ENCODE results near the gene EPHA10. TPM values are rescaled to one million over a fixed set of nuclear protein-coding genes. Genes with fewer than 3 reads are reported as not detected.

EPHA10 gene
- total and polyA plus RNA-seq, 4 donors, result under 0.01 to 0.09 (median 0.03) TPM; not detected in 1

DNA sequence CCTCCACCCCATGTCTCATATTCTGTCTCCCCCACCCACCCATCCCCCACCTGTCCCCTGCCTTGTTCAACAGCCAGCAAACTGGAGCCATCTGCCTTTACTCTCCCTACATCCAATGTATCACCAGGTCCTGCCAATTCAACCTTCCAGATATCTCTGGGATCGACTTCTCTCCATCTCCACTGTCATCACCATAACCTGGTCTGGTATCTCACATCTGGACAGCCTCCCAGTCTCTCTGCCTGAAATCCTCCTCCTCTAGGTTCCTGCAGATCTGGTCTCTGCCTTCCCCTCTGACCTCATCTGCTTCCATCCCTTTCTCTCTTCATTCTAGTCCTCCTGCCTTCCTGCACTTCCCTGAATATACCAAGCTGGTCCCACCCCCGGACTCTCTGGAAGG, 94.8 kb downstream of the EPHA10 start (continued):
- TF ChIP-seq, protein P1, sequence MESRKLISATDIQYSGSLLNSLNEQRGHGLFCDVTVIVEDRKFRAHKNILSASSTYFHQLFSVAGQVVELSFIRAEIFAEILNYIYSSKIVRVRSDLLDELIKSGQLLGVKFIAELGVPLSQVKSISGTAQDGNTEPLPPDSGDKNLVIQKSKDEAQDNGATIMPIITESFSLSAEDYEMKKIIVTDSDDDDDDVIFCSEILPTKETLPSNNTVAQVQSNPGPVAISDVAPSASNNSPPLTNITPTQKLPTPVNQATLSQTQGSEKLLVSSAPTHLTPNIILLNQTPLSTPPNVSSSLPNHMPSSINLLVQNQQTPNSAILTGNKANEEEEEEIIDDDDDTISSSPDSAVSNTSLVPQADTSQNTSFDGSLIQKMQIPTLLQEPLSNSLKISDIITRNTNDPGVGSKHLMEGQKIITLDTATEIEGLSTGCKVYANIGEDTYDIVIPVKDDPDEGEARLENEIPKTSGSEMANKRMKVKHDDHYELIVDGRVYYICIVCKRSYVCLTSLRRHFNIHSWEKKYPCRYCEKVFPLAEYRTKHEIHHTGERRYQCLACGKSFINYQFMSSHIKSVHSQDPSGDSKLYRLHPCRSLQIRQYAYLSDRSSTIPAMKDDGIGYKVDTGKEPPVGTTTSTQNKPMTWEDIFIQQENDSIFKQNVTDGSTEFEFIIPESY (IDR thresholded peaks at IDR 0.05), result no peak

DNA sequence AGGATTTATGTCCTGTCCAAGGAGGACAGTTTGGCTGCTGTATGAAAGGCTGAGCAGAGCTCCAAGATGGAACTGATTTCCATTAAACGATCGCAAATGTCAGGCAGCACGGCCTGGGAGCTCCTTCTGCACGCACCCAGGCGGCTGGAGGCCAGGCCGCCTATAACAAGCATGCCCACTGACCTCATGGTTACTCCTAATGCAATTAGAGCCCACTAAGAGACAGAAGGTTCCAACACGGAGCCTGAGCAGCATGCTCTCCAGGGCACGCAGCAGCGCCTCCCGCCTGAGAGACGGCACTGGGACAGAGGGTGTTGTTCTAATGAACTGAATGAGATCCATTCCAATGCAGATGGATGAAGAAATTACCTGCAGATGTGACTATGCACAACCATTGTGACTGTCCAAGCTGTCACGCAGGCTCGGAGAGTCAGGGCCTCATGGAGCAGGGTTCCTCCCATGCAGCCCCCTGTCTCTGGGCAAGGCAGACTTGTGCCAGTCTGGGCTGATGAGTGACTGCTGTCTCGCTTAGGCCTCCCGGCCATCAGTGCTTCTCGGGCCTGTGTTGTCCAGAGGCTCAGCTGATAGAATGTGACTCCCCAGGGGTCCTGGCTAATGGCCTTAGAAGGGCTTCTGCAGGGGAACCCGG, 97.8 kb downstream of the EPHA10 start:
- TF ChIP-seq TAF1 (conservative IDR thresholded peaks at IDR 0.05) (no peak), HNF4A (conservative IDR thresholded peaks at IDR 0.05) (no peak), SP1 (IDR thresholded peaks at IDR 0.05) (no peak), RXRA (IDR thresholded peaks at IDR 0.05) (no peak), FOXA2 (IDR thresholded peaks at IDR 0.05) (no peak), RAD21 (IDR thresholded peaks at IDR 0.05) (no peak), HNF4G (IDR thresholded peaks at IDR 0.05) (no peak), YY1 (IDR thresholded peaks at IDR 0.05) (no peak), NR2F2 (IDR thresholded peaks at IDR 0.05) (no peak), FOXA1 (IDR thresholded peaks at IDR 0.05) (no peak), JUND (IDR thresholded peaks at IDR 0.05) (no peak)
- TF ChIP-seq, protein P2, sequence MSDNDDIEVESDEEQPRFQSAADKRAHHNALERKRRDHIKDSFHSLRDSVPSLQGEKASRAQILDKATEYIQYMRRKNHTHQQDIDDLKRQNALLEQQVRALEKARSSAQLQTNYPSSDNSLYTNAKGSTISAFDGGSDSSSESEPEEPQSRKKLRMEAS (IDR thresholded peaks at IDR 0.05), result no peak
- TF ChIP-seq, protein P1 (IDR thresholded peaks at IDR 0.05), result no peak
- TF ChIP-seq, protein P3, sequence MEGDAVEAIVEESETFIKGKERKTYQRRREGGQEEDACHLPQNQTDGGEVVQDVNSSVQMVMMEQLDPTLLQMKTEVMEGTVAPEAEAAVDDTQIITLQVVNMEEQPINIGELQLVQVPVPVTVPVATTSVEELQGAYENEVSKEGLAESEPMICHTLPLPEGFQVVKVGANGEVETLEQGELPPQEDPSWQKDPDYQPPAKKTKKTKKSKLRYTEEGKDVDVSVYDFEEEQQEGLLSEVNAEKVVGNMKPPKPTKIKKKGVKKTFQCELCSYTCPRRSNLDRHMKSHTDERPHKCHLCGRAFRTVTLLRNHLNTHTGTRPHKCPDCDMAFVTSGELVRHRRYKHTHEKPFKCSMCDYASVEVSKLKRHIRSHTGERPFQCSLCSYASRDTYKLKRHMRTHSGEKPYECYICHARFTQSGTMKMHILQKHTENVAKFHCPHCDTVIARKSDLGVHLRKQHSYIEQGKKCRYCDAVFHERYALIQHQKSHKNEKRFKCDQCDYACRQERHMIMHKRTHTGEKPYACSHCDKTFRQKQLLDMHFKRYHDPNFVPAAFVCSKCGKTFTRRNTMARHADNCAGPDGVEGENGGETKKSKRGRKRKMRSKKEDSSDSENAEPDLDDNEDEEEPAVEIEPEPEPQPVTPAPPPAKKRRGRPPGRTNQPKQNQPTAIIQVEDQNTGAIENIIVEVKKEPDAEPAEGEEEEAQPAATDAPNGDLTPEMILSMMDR (IDR thresholded peaks at IDR 0.05; ENCODE audit: low read depth, low read length, missing input control), result no peak
- TF ChIP-seq, protein P4, sequence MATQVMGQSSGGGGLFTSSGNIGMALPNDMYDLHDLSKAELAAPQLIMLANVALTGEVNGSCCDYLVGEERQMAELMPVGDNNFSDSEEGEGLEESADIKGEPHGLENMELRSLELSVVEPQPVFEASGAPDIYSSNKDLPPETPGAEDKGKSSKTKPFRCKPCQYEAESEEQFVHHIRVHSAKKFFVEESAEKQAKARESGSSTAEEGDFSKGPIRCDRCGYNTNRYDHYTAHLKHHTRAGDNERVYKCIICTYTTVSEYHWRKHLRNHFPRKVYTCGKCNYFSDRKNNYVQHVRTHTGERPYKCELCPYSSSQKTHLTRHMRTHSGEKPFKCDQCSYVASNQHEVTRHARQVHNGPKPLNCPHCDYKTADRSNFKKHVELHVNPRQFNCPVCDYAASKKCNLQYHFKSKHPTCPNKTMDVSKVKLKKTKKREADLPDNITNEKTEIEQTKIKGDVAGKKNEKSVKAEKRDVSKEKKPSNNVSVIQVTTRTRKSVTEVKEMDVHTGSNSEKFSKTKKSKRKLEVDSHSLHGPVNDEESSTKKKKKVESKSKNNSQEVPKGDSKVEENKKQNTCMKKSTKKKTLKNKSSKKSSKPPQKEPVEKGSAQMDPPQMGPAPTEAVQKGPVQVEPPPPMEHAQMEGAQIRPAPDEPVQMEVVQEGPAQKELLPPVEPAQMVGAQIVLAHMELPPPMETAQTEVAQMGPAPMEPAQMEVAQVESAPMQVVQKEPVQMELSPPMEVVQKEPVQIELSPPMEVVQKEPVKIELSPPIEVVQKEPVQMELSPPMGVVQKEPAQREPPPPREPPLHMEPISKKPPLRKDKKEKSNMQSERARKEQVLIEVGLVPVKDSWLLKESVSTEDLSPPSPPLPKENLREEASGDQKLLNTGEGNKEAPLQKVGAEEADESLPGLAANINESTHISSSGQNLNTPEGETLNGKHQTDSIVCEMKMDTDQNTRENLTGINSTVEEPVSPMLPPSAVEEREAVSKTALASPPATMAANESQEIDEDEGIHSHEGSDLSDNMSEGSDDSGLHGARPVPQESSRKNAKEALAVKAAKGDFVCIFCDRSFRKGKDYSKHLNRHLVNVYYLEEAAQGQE (IDR thresholded peaks at IDR 0.05), result no peak
- TF ChIP-seq, protein P5, sequence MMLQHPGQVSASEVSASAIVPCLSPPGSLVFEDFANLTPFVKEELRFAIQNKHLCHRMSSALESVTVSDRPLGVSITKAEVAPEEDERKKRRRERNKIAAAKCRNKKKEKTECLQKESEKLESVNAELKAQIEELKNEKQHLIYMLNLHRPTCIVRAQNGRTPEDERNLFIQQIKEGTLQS (IDR thresholded peaks at IDR 0.05), result no peak
- H3K36me3 ChIP-seq (ENCODE audit: control insufficient read depth in 4 of 4, insufficient read depth in 3 of 4, low read depth in 1 of 4, low read length in 3 of 4), result no peaks in the 10 kb centered on the region
- 76% methylated on average over 17 of the region's 17 CpGs for WGBS
- DNase-seq (ENCODE audit: low spot score), result no peak
- no peak overlapping the region for H3K27ac ChIP-seq (ENCODE audit: low read depth in 1 of 2, low read length in 2 of 2)
- no peaks in the 10 kb centered on the region for H3K4me1 ChIP-seq (ENCODE audit: control insufficient read depth in 4 of 4, insufficient read depth in 4 of 4, low read length in 3 of 4)
- H3K27me3 ChIP-seq (ENCODE audit: control insufficient read depth in 4 of 4, insufficient read depth in 4 of 4, low read length in 3 of 4), result peaks cover 0 to 2% (median 0%) of the 10 kb centered on the region in 4 donors
- no peak overlapping the region for H3K9ac ChIP-seq (ENCODE audit: low read depth in 1 of 2, low read length in 2 of 2)
- no peak overlapping the region for H3K4me3 ChIP-seq (ENCODE audit: low read depth in 1 of 3, low read length in 3 of 3)
- no peaks in the 10 kb centered on the region for H3K9me3 ChIP-seq (ENCODE audit: control insufficient read depth in 4 of 4, low read length in 3 of 4)

Measured in liver (tissue), 9 donors.